ENCODE results near the gene ZNF841. TPM values are rescaled to one million over a fixed set of nuclear protein-coding genes. Genes with fewer than 3 reads are reported as not detected.

The ZNF841 gene
- total and polyA plus RNA-seq, 2 of the 13 experiments (the other 11 are each of a cell fraction or from before 2014, with no cell fraction given): 6.2 to 14.2 TPM

- no peak for TF ChIP-seq PATZ1 (CRISPR knock-in tag; IDR thresholded peaks at IDR 0.05)
- no peak for TF ChIP-seq KLF9 (CRISPR knock-in tag; IDR thresholded peaks at IDR 0.05; ENCODE audit: low read depth)
- no peak for TF ChIP-seq IKZF5 (CRISPR knock-in tag; IDR thresholded peaks at IDR 0.05)
Observed at GRCh38 chr19:52101866-52102562, 6.4 kb upstream of the ZNF841 start (continued).

GRCh38 chr19:52099497-52100138 is 4.1 kb upstream of the ZNF841 start:
- H3K4me1 ChIP-seq (ENCODE audit: insufficient read depth, low read length): peaks cover 24% of the 10 kb centered on the region; the same call in 1 of the 2 replicates
- DNase-seq (ENCODE audit: low spot score): peak; percentile 64
- peak; percentile 65; the same call in 1 of the 2 replicates for TF ChIP-seq AHDC1 (CRISPR knock-in tag; IDR thresholded peaks at IDR 0.05; ENCODE audit: borderline replicate concordance)
- TF ChIP-seq SSRP1 (CRISPR knock-in tag; IDR thresholded peaks at IDR 0.05): no peak
- no peak for TF ChIP-seq GTF3A (CRISPR knock-in tag; conservative IDR thresholded peaks at IDR 0.05)
- TF ChIP-seq ATF4 (CRISPR knock-in tag; IDR thresholded peaks at IDR 0.05): 0 out of 4 replicates have a peak, but pooled peaks of 1 of the 2 experiments have one; percentile 35
- TF ChIP-seq DDIT3 (CRISPR knock-in tag; IDR thresholded peaks at IDR 0.05): no peak
- TF ChIP-seq MAFG (CRISPR knock-in tag; IDR thresholded peaks at IDR 0.05): no peak
- no peak for TF ChIP-seq RORA (CRISPR knock-in tag; IDR thresholded peaks at IDR 0.05)

More at GRCh38 chr19:52099497-52100138, 4.1 kb upstream of the ZNF841 start:
- no peak overlapping the region for H2AFZ ChIP-seq (ENCODE audit: low read length)
- peaks cover 0 to 3% of the 10 kb centered on the region in 2 experiments; a peak in 1 of 5 replicates for H3K27me3 ChIP-seq (ENCODE audit: control insufficient read depth in 1 of 2, insufficient read depth in 2 of 2, low read length in 2 of 2)
- H3K27ac ChIP-seq (ENCODE audit: extremely low read length, insufficient read depth, low read length): no peak overlapping the region
- intact Hi-C loops (cut with micrococcal nuclease; ENCODE audit: unreplicated experiment): loop anchor here (10.0 kb wide), 1 partner anchor 55 kb away; the partner anchor contains the start of gene ZNF432
- WGBS (ENCODE audit: low lambda C conversion rate): 25% methylated on average over 2 of the region's 2 CpGs
- H3K9ac ChIP-seq (ENCODE audit: insufficient read depth, low read depth, low read length): no peak overlapping the region
- H4K20me1 ChIP-seq (ENCODE audit: insufficient read depth, low read length): no peaks in the 10 kb centered on the region
- H3K9me3 ChIP-seq (ENCODE audit: low read length): peaks cover 62% of the 10 kb centered on the region
- ChIA-PET CTCF (ENCODE audit: low intra/inter-chr PET ratio, low total read pairs) (no interaction called here), POLR2A (interaction anchor here (0.6 to 1.3 kb wide), 2 partner anchors 90 to 245 kb away, joined by 3 to 4 read pairs; partner anchors contain the start of gene PPP2R1A)
- no peaks in the 10 kb centered on the region for H3K36me3 ChIP-seq (replicated peaks in 1 of 2; ENCODE audit: control insufficient read depth in 1 of 2, insufficient read depth in 2 of 2, low read length in 2 of 2)
- in situ Hi-C loops (cut with HindIII; ENCODE audit: extremely low pct_ligation_motif_present, low pct_unique_long_range_greater_than_20kb): no loop called here
- peak overlapping the region; percentile 28; the same call in 1 of the 2 replicates for H3K4me2 ChIP-seq (ENCODE audit: low read depth, low read length)
- FAIRE-seq (no peak), ATAC-seq (peak; percentile 41)
- peaks cover 8% of the 10 kb centered on the region for H3K79me2 ChIP-seq (ENCODE audit: insufficient read depth, low read length)
- no peak overlapping the region for H3K4me3 ChIP-seq (replicated peaks in 1 of 3; ENCODE audit: insufficient read depth in 1 of 3, low read depth in 2 of 3, low read length in 3 of 3)
- no TSS peak for BruUV-seq (replicated peaks)

Measured in HepG2 (cell line).